Neural cell (in vitro differentiated cells): ENCODE data around the gene ADARB1. TPM values are rescaled to one million over a fixed set of nuclear protein-coding genes. Genes with fewer than 3 reads are reported as not detected.

ENCODE experiments used
- H2AFZ ChIP-seq: fragments of 200-600, 300-800 bp; sonication (generic), shearing (Covaris generic); 2 replicates; pipeline ENCODE4 v1.6.0; 2014; ENCODE audit warnings: low read depth, mild to moderate bottlenecking, antibody characterized with exemption, low read length, moderate library complexity
- H3F3A ChIP-seq: fragments of 200-600 bp; shearing (Covaris generic); 2 replicates; pipeline ENCODE4 v1.6.1; 2016; ENCODE audit warnings: mild to moderate bottlenecking, moderate library complexity, mixed read lengths, antibody characterized with exemption, low read length; ENCODE audit not compliant: insufficient read depth, poor library complexity, severe bottlenecking
- H3K27ac ChIP-seq: fragments of 200-600, 300-800 bp; sonication (generic), shearing (Covaris generic); 2 replicates; pipeline ENCODE4 v1.5.1; 2014; ENCODE audit warnings: mild to moderate bottlenecking, low read length, moderate library complexity
- H3K27me3 ChIP-seq: fragments of 300-800, 200-600 bp; sonication (generic), shearing (Covaris generic); 2 replicates; pipeline ENCODE4 v1.6.0; 2014; ENCODE audit warnings: mild to moderate bottlenecking, low read depth, low read length, moderate library complexity; ENCODE audit not compliant: insufficient read depth
- H3K36me3 ChIP-seq: fragments of 300-800, 200-600 bp; sonication (generic), shearing (Covaris generic); 2 replicates; pipeline ENCODE4 v1.5.1; 2014; ENCODE audit warnings: mild to moderate bottlenecking, antibody characterized with exemption, low read length, moderate library complexity; ENCODE audit not compliant: insufficient read depth
- H3K4me2 ChIP-seq: fragments of 300-800, 200-600 bp; sonication (generic), shearing (Covaris generic); 2 replicates; pipeline ENCODE4 v1.6.0; 2014; ENCODE audit warnings: mild to moderate bottlenecking, low read length
- H3K4me3 ChIP-seq: fragments of 300-800, 200-600 bp; sonication (generic), shearing (Covaris generic); 2 replicates; pipeline ENCODE4 v1.5.1; 2014; ENCODE audit warnings: mild to moderate bottlenecking, low read length, moderate library complexity
- H3K79me2 ChIP-seq: fragments of 200-600 bp; shearing (Covaris generic); replicated peaks from 2 replicates; pipeline ENCODE4 v1.6.0; 2014; ENCODE audit warnings: mild to moderate bottlenecking, low read length, moderate library complexity; ENCODE audit not compliant: insufficient read depth
- H3K9ac ChIP-seq: fragments of 300-800, 200-600 bp; sonication (generic), shearing (Covaris generic); 2 replicates; pipeline ENCODE4 v1.6.1; 2016; ENCODE audit warnings: mild to moderate bottlenecking, low read length, mixed read lengths
- H3K9me2 ChIP-seq: fragments of 200-600 bp; shearing (Covaris generic); 2 replicates; pipeline ENCODE4 v1.6.1; 2016; ENCODE audit warnings: mild to moderate bottlenecking, low read length, mixed read lengths; ENCODE audit not compliant: insufficient read depth
- H3K9me3 ChIP-seq: fragments of 200-600, 300-800 bp; sonication (generic), shearing (Covaris generic); 2 replicates; pipeline ENCODE4 v1.6.1; 2016; ENCODE audit warnings: mild to moderate bottlenecking, mixed run types, low read length, moderate library complexity, mixed read lengths
- H4K20me1 ChIP-seq: fragments of 200-600 bp; shearing (Covaris generic); 2 replicates; pipeline ENCODE4 v1.6.1; 2016; ENCODE audit warnings: mild to moderate bottlenecking, mixed run types; ENCODE audit not compliant: insufficient read depth
- CTCF ChIP-seq: fragments of 450-650 bp; IDR thresholded peaks from 2 replicates; pipeline ENCODE4 v1.5.1; 2014; ENCODE audit warnings: antibody characterized with exemption, mild to moderate bottlenecking, moderate library complexity; ENCODE audit not compliant: poor library complexity, severe bottlenecking
- EP300 ChIP-seq: fragments of 450-650 bp; conservative IDR thresholded peaks from 2 replicates; pipeline ENCODE4 v1.6.1; 2014; ENCODE audit warnings: antibody characterized with exemption, mild to moderate bottlenecking, moderate library complexity; ENCODE audit not compliant: poor library complexity, severe bottlenecking
- EZH2 ChIP-seq: fragments of 200-600, 300-800 bp; shearing (Covaris generic), sonication (generic); IDR thresholded peaks from 2 replicates; pipeline ENCODE4 v1.6.1; 2014; ENCODE audit warnings: antibody characterized with exemption, low read length, borderline replicate concordance, mild to moderate bottlenecking; ENCODE audit not compliant: insufficient read depth, poor library complexity, severe bottlenecking
- MXI1 ChIP-seq: fragments of 450-650 bp; conservative IDR thresholded peaks from 2 replicates; pipeline ENCODE4 v1.6.1; 2014; ENCODE audit warnings: antibody characterized with exemption, mild to moderate bottlenecking; ENCODE audit not compliant: poor library complexity, severe bottlenecking
- POLR2AphosphoS5 ChIP-seq: IDR thresholded peaks from 2 replicates; pipeline ENCODE4 v1.6.1; 2012
- RAD21 ChIP-seq: fragments of 450-650 bp; conservative IDR thresholded peaks from 2 replicates; pipeline ENCODE4 v1.6.1; 2014; ENCODE audit warnings: antibody characterized with exemption, mild to moderate bottlenecking, moderate library complexity
- REST ChIP-seq: IDR thresholded peaks from 2 replicates; pipeline ENCODE4 v1.6.1; 2012; ENCODE audit warnings: borderline replicate concordance
- SMC3 ChIP-seq: fragments of 450-650 bp; conservative IDR thresholded peaks from 2 replicates; pipeline ENCODE4 v1.6.1; 2014; ENCODE audit warnings: antibody characterized with exemption, mild to moderate bottlenecking, moderate library complexity; ENCODE audit not compliant: poor library complexity
- TAF1 ChIP-seq: IDR thresholded peaks from 2 replicates; pipeline ENCODE4 v1.6.1; 2012; ENCODE audit warnings: low read depth
- polyA plus RNA-seq: library from polyadenylated mRNA; depleted of rRNA; stranded (reverse); fragments of >200 nt; gene quantifications from 2 replicates; pipeline ENCODE4 v1.2.3, GENCODE V29; 2014

Gene ADARB1
- polyA plus RNA-seq, 1 donor from 2014 or later: 8.9 TPM

GRCh38 chr21:45090966-45091365 lies 16.6 kb downstream of the ADARB1 start:
- no peaks in the 10 kb centered on the region for H3K27me3 ChIP-seq
- H4K20me1 ChIP-seq: no peaks in the 10 kb centered on the region
- no peaks in the 10 kb centered on the region for H3K9me3 ChIP-seq
- TF ChIP-seq RAD21 (no peak), EZH2 (no peak), REST (no peak), EP300 (no peak), POLR2AphosphoS5 (no peak), TAF1 (no peak), MXI1 (no peak), CTCF (no peak), SMC3 (no peak)
- H3K9ac ChIP-seq: no peak overlapping the region
- no peak overlapping the region for H3K27ac ChIP-seq
- H3K4me3 ChIP-seq: no peak overlapping the region
- no peaks in the 10 kb centered on the region for H3F3A ChIP-seq
- no peak overlapping the region for H3K4me2 ChIP-seq
- no peaks in the 10 kb centered on the region for H3K9me2 ChIP-seq
- no peak overlapping the region for H2AFZ ChIP-seq
- H3K36me3 ChIP-seq: no peaks in the 10 kb centered on the region
- no peaks in the 10 kb centered on the region for H3K79me2 ChIP-seq

GRCh38 chr21:45091550-45092322 lies 17.4 kb downstream of the ADARB1 start:
- no peaks in the 10 kb centered on the region for H4K20me1 ChIP-seq
- H3K79me2 ChIP-seq: no peaks in the 10 kb centered on the region
- no peak overlapping the region for H3K4me3 ChIP-seq

More at GRCh38 chr21:45091550-45092322, 17.4 kb downstream of the ADARB1 start:
- H2AFZ ChIP-seq: no peak overlapping the region
- no peaks in the 10 kb centered on the region for H3K36me3 ChIP-seq
- no peaks in the 10 kb centered on the region for H3F3A ChIP-seq
- H3K27ac ChIP-seq: no peak overlapping the region
- no peak overlapping the region for H3K4me2 ChIP-seq
- no peaks in the 10 kb centered on the region for H3K27me3 ChIP-seq
- H3K9ac ChIP-seq: no peak overlapping the region
- H3K9me2 ChIP-seq: no peaks in the 10 kb centered on the region
- TF ChIP-seq TAF1 (no peak), EP300 (no peak), SMC3 (no peak), CTCF (no peak), RAD21 (no peak), REST (no peak), MXI1 (no peak), POLR2AphosphoS5 (no peak), EZH2 (no peak)
- no peaks in the 10 kb centered on the region for H3K9me3 ChIP-seq
